Lower leg skin (tissue), 4 donors: ENCODE data around the gene SBNO2. TPM values are rescaled to one million over a fixed set of nuclear protein-coding genes. Genes with fewer than 3 reads are reported as not detected.
"Not testable (repeated sequence)": the region's sequence is repeated elsewhere in the genome, so short reads cannot be mapped to it uniquely, and the experiment has no call there.

ENCODE experiments used
- DNase-seq, 2 donors: peaks; one replicate each; pipeline ENCODE4 v3.0.0-alpha.2; 2019; ENCODE audit warnings: low spot score in 2 of 2
- H3K4me3 ChIP-seq: fragments of 200-600 bp; sonication (generic); 2 replicates; pipeline ENCODE4 v1.5.1; 2017; ENCODE audit warnings: mild to moderate bottlenecking, low read depth; ENCODE audit not compliant: poor library complexity, severe bottlenecking
- POLR2A ChIP-seq, 2 donors: fragments of 450-650 bp; IDR thresholded peaks; one replicate each; pipeline ENCODE4 v1.6.1; 2016 to 2017; ENCODE audit warnings: antibody characterized with exemption in 2 of 2, mild to moderate bottlenecking in 1 of 2, moderate library complexity in 1 of 2
- WGBS, 2 donors: methylation state at CpG; one replicate each; pipeline ENCODE4 v1.1.5; 2018; 5-methylcytosine and 5-hydroxymethylcytosine counted together
- intact Hi-C: fragments of 100-400 bp; cut with DNase I; formaldehyde crosslinking; loops from one replicate; pipeline ENCODE4 v1.15.0; 2023; ENCODE audit warnings: low total_unique reads
- total RNA-seq, 4 donors: library from RNA; depleted of rRNA; stranded (reverse); fragments of >200 nt; gene quantifications; one replicate each; pipeline ENCODE4 v1.1.0, GENCODE V29; 2016
- TF ChIP-seq, protein P1 (sequence below), 3 donors: fragments of 450-650 bp; IDR thresholded peaks; one replicate each; pipeline ENCODE4 v1.5.1; 2016; ENCODE audit warnings: antibody characterized with exemption in 3 of 3, mild to moderate bottlenecking in 3 of 3, moderate library complexity in 2 of 3

Gene SBNO2
- total RNA-seq, 4 donors from 2014 or later, result 54.8 to 68.6 (median 60.3) TPM

DNA sequence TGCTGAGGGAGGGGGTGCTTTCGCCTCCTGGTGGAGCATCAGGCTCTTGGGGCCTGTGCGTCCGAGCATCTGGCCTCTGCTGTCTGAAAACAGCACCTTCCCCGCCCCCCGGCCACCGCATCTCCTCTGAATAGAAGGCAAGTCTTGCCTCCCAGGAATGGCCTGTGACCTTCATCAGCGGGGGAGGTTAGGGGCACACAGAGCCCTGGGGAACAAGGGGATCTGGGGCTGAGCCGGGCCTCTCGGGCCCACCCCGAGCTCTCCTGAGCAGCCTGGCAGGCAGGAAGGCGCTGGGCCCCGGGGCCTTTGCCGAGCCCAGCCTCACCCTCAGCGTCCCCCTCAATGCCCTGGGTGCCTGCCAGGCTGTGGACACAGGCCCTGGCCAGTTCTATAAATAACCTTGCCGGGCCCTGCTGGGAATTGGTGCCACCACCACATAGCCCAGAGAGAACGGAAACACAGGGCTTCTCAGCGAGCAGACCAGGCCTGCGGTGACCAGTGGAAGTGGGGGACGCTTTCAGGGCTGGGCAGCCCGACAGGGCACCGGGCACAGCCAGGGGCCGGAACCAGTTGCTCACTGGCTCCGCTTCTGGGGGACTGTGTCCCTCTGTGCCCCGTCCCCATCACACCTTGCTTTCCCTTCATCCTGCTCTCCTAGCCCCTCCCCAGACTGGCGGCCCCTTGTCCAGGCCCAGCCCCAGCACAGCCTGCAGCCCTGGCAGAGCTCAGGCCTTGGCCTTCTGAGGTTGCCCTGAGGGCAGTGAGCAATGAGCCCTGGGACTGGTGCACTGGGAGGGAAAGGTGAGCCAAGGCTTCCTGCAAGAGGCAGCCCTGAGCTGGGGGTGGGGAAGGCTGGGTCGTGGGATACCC, 41.0 kb upstream of the SBNO2 start:
- H3K4me3 ChIP-seq, result no peak overlapping the region
- intact Hi-C loops, result no loop called here
- DNase-seq, result no peak
- WGBS, 2 donors, result 78 to 82% methylated on average over 21 to 26 of the region's 26 CpGs
- no peak for TF ChIP-seq POLR2A (IDR thresholded peaks at IDR 0.05)
- TF ChIP-seq, protein P1, sequence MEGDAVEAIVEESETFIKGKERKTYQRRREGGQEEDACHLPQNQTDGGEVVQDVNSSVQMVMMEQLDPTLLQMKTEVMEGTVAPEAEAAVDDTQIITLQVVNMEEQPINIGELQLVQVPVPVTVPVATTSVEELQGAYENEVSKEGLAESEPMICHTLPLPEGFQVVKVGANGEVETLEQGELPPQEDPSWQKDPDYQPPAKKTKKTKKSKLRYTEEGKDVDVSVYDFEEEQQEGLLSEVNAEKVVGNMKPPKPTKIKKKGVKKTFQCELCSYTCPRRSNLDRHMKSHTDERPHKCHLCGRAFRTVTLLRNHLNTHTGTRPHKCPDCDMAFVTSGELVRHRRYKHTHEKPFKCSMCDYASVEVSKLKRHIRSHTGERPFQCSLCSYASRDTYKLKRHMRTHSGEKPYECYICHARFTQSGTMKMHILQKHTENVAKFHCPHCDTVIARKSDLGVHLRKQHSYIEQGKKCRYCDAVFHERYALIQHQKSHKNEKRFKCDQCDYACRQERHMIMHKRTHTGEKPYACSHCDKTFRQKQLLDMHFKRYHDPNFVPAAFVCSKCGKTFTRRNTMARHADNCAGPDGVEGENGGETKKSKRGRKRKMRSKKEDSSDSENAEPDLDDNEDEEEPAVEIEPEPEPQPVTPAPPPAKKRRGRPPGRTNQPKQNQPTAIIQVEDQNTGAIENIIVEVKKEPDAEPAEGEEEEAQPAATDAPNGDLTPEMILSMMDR (IDR thresholded peaks at IDR 0.05), result no peak

DNA sequence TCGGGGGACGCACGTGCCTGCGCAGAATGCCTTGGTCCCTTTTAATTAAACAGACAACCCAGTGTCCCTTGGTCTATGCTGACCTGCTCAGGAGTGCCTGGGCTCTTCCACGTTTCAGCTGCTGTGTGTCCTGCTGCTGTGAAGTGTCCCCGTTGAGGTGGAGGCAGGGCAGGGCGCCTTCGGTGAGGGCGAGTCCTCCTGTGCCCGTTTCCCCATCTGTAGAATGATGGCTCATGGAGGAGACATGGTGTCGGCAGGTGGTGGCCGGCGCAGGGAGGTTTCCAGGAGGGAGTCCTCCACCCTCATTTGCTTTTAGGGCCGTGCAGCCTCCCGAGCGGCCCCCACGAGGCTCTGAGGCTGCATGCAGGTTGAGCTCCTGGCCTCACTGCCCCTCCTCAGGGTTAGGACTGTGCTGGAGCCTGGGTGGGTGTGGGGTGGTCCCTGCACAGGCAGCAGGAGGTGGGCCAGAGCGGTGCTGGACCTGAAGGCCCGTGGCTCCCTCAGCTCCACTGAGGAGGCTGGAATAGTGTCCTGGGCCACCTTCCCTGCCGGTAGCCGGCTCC, 40.3 kb upstream of the SBNO2 start:
- no peak for DNase-seq
- TF ChIP-seq POLR2A (IDR thresholded peaks at IDR 0.05), result no peak
- TF ChIP-seq, protein P1 (IDR thresholded peaks at IDR 0.05), result no peak
- intact Hi-C loops, result no loop called here
- no peak overlapping the region for H3K4me3 ChIP-seq
- 40 to 49% methylated on average over 18 to 21 of the region's 21 CpGs for WGBS, 2 donors

DNA sequence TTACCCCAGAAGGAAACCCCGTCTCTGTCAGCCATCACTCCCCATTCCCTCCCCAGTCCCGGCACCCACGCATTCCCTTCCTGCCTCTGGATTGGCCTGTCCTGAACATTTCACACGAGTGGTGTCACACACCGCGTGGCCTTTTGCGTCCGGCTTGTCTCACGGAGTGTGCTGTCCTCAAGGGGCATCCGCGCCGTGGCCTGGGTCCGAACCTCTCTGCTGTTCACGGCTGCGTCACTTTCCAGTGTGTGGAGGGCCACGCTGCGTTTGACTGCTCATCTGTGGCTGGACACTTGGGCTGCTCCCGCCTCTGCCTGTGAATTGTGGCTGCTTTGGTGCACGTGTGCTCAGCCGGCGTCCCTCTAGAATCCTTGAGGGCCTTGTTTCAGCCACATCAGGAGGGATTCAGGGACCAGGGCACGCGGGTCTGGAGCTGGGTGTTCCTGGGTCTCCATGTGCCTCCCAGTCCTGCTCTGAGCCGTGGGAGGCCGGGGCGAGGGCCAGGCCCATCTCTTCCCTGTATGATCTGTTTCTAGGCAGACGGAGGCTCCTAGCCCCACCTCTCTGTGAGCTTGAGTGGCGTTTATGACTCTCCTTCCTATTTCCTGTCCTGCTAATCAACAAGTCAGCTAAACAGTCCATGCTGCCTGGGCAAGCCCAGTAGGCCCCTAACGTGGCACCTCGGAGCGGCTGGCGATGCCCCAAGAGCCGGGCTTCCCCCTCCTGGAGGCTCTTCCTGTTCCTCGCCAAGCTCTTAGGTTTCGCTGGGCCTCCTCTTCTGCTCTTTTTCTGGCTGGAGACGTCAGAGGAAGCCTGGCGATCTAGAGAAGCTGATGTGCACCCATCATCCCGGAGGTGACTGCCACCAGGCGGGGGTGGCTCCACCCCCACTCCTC, 39.6 kb upstream of the SBNO2 start:
- no peak overlapping the region for H3K4me3 ChIP-seq
- WGBS, 2 donors, result 45 to 48% methylated on average over 35 of the region's 39 CpGs
- DNase-seq, result peak in 1 of 2 donors; percentile 63
- TF ChIP-seq, protein P1 (IDR thresholded peaks at IDR 0.05), result no peak
- TF ChIP-seq POLR2A (IDR thresholded peaks at IDR 0.05), result no peak
- intact Hi-C loops, result no loop called here

DNA sequence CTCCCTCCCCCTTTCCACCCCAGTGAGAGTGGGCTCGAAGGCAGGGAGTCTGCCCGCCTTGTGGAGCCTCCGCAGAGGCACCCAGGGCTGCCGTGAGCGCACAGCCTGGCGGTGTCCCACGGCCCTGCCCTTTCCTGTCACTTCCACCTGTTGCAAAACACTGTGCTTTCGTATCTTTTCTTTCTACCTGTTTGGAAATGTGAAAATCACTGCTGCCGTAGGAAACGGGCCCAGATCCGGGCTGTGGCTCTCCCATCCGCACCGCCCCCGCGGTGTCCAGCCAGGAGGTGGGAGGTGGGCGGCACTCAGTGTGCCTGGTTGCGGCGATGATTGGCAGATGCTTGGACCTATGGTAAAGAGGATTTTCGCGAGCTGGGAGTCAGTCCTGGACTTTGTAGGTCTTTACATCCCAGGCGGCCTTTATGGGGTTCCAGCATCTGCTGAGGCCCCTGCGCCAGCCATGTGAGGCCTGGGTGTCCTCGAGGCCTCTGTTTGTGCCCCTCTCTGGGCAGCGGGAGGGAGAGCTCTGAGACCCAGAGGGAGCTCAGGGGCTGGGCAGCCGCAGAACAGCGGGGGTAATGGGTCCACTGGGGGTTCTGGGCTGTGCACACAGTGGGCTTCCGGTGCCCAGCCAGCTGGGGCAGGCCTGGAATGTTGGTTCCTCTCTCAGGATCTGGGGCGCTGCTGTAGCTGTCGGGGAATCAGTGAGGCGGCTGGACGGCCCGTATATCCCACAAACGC, 37.6 kb upstream of the SBNO2 start:
- TF ChIP-seq POLR2A (IDR thresholded peaks at IDR 0.05), result no peak
- TF ChIP-seq, protein P1 (IDR thresholded peaks at IDR 0.05), result no peak
- no peak for DNase-seq
- WGBS, 2 donors, result 63 to 68% methylated on average over 30 to 33 of the region's 33 CpGs
- no peak overlapping the region for H3K4me3 ChIP-seq
- intact Hi-C loops, result no loop called here

DNA sequence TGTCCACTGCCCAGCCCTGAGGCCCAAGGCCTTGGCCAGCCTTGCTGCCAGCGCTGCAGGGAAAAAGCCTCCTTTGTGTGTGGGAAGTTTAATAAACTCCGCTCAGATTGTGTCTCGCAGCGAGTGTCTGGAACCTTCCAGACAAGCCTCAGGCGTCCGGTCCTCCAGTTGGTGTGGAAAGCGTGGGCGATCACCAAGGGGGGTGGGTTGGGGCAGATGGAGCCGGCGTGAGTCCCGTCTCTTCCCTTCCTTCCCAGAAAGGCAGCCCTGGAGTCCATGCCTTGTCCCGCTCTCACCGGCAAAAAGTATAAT, 36.1 kb upstream of the SBNO2 start:
- DNase-seq, result no peak
- intact Hi-C loops, result no loop called here
- WGBS, 2 donors, result 78 to 80% methylated on average over 13 of the region's 13 CpGs
- no peak overlapping the region for H3K4me3 ChIP-seq
- no peak for TF ChIP-seq POLR2A (IDR thresholded peaks at IDR 0.05)
- TF ChIP-seq, protein P1 (IDR thresholded peaks at IDR 0.05), result no peak

DNA sequence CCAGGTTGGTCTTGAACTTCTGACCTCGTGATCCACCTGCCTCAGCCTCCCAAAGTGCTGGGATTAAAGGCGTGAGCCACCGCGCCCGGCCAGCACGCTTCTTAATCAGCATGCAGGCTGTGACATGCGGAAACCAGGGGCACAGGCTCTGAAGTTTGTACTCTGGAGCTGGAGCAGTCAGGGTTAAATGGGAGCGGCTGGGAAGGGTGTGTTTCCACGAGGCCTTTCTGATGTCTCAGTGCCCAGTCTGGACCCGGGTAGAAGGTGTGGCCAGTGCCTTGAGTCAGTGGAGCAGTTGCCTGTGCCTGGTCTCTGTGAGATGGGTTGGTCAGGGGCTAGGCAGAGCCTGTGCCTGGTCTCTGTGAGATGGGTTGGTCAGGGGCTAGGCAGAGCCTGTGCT, 34.8 kb upstream of the SBNO2 start:
- H3K4me3 ChIP-seq, intact Hi-C loops, DNase-seq: not testable (repeated sequence)
- 44 to 52% methylated on average over 9 to 10 of the region's 10 CpGs for WGBS, 2 donors
